HCT116 (cell line): ENCODE data around the gene EEF1A2.

Source experiments
- EGR1 ChIP-seq: IDR thresholded peaks from 2 replicates; pipeline ENCODE4 v1.6.1; 2012; ENCODE audit warnings: low read depth
- SRF ChIP-seq: IDR thresholded peaks from 2 replicates; pipeline ENCODE4 v1.6.1; 2012; ENCODE audit warnings: low read depth
- TF ChIP-seq, protein P1 (sequence below): IDR thresholded peaks from 2 replicates; pipeline ENCODE4 v1.6.1; 2012; ENCODE audit warnings: low read depth
- TF ChIP-seq, protein P2 (sequence below), 3 experiments: fragments of 200-600 bp in 1 of 3; sonication (generic) in 1 of 3; IDR thresholded peaks in 2 of 3; conservative IDR thresholded peaks in 1 of 3; 2 replicates each; pipeline ENCODE4 v1.5.1; 2012 to 2017; ENCODE audit warnings: low read depth in 2 of 3, low read length in 2 of 3, antibody characterized with exemption in 1 of 3, borderline replicate concordance in 1 of 3, control low read depth in 1 of 3, mild to moderate bottlenecking in 1 of 3, mixed read lengths in 1 of 3, mixed run types in 1 of 3, moderate library complexity in 1 of 3; ENCODE audit not compliant: insufficient read depth in 1 of 3

DNA sequence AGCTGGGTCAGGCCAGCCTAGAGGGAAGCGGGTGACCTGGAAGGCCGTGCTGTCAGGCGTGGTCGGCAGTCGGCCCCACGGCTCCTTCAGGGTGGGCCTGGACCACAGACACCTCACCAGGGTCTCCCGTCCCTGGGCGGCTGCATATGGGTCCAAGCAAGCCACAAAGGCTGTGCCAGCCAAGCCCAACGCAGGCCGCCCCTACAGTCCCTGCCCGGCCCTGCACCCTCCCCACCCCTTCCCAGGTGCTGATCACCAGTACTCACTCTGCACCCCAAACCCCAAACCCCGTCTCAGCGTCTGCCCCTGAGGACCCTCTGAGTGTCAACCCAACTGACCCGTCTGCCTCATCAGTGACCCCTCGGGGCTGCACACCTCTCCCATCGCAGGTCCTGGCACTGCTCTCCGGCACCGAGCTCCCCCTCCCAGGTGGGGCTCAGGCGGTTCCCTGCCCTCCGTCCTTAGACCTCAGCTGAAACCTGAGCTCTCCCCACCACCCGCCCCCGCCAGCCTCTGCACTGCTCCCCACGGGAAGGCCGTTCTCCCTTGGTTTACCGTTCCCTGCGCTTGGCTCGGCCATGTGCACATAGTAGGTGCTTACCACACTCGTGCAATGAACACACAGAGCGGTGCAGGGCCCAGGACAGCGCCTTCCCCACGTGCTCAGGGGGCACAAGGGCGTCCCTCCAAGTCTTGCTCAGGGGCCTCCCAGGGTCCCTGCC lies 20.2 kb upstream of the EEF1A2 start:
- TF ChIP-seq SRF, result no peak
- no peak for TF ChIP-seq EGR1
- TF ChIP-seq, protein P1, sequence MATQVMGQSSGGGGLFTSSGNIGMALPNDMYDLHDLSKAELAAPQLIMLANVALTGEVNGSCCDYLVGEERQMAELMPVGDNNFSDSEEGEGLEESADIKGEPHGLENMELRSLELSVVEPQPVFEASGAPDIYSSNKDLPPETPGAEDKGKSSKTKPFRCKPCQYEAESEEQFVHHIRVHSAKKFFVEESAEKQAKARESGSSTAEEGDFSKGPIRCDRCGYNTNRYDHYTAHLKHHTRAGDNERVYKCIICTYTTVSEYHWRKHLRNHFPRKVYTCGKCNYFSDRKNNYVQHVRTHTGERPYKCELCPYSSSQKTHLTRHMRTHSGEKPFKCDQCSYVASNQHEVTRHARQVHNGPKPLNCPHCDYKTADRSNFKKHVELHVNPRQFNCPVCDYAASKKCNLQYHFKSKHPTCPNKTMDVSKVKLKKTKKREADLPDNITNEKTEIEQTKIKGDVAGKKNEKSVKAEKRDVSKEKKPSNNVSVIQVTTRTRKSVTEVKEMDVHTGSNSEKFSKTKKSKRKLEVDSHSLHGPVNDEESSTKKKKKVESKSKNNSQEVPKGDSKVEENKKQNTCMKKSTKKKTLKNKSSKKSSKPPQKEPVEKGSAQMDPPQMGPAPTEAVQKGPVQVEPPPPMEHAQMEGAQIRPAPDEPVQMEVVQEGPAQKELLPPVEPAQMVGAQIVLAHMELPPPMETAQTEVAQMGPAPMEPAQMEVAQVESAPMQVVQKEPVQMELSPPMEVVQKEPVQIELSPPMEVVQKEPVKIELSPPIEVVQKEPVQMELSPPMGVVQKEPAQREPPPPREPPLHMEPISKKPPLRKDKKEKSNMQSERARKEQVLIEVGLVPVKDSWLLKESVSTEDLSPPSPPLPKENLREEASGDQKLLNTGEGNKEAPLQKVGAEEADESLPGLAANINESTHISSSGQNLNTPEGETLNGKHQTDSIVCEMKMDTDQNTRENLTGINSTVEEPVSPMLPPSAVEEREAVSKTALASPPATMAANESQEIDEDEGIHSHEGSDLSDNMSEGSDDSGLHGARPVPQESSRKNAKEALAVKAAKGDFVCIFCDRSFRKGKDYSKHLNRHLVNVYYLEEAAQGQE, result no peak
- TF ChIP-seq, protein P2, sequence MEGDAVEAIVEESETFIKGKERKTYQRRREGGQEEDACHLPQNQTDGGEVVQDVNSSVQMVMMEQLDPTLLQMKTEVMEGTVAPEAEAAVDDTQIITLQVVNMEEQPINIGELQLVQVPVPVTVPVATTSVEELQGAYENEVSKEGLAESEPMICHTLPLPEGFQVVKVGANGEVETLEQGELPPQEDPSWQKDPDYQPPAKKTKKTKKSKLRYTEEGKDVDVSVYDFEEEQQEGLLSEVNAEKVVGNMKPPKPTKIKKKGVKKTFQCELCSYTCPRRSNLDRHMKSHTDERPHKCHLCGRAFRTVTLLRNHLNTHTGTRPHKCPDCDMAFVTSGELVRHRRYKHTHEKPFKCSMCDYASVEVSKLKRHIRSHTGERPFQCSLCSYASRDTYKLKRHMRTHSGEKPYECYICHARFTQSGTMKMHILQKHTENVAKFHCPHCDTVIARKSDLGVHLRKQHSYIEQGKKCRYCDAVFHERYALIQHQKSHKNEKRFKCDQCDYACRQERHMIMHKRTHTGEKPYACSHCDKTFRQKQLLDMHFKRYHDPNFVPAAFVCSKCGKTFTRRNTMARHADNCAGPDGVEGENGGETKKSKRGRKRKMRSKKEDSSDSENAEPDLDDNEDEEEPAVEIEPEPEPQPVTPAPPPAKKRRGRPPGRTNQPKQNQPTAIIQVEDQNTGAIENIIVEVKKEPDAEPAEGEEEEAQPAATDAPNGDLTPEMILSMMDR (IDR thresholded peaks at IDR 0.05 in 2 of 3, conservative IDR thresholded peaks at IDR 0.05 in 1 of 3; ENCODE audit: borderline replicate concordance in 1 of 3, insufficient read depth in 1 of 3, low read depth in 2 of 3, low read length in 2 of 3), result no peak
